Measurements from ENCODE around the gene PIK3AP1. TPM values are rescaled to one million over a fixed set of nuclear protein-coding genes. Genes with fewer than 3 reads are reported as not detected.

Gene PIK3AP1
- total RNA-seq, 2 experiments from 2014 or later, result 1.6 to 1.7 TPM

- Mint-ChIP-seq H3K4me3 (no peak overlapping the region), H3K36me3 (ENCODE audit: low read depth) (no peaks in the 10 kb centered on the region), H3K9me3 (no peaks in the 10 kb centered on the region), H3K27ac (no peak overlapping the region), H3K27me3 (ENCODE audit: low read depth) (no peaks in the 10 kb centered on the region), H3K4me1 (ENCODE audit: low read depth) (peaks cover 2% of the 10 kb centered on the region)
- intact Hi-C loops (cut with micrococcal nuclease), result no loop called here
- DNase-seq, result no peak
- CTCF ChIA-PET, result interaction anchor here (0.9 kb wide), 1 partner anchor 417 kb away, joined by 3 read pairs; no protein-coding TSS in a partner anchor
These were observed 112.1 kb downstream of the PIK3AP1 start for GRCh38 chr10:96608262-96608661.

GRCh38 chr10:96606946-96607345 is 113.4 kb downstream of the PIK3AP1 start:
- Mint-ChIP-seq H3K4me1 (ENCODE audit: low read depth) (peaks cover 2% of the 10 kb centered on the region), H3K4me3 (no peak overlapping the region), H3K9me3 (no peaks in the 10 kb centered on the region), H3K27me3 (ENCODE audit: low read depth) (no peaks in the 10 kb centered on the region), H3K36me3 (ENCODE audit: low read depth) (no peaks in the 10 kb centered on the region), H3K27ac (no peak overlapping the region)
- intact Hi-C loops (cut with micrococcal nuclease), result no loop called here
- CTCF ChIA-PET, result interaction anchor here (0.6 kb wide), 1 partner anchor 33 kb away, joined by 3 read pairs; no protein-coding TSS in a partner anchor
- no peak for DNase-seq

- no peak overlapping the region for H3K27ac Mint-ChIP-seq
- no peaks in the 10 kb centered on the region for H3K9me3 Mint-ChIP-seq
- no peak overlapping the region for H3K4me3 Mint-ChIP-seq
- no peaks in the 10 kb centered on the region for H3K36me3 Mint-ChIP-seq (ENCODE audit: low read depth)
- no peak for DNase-seq
- intact Hi-C loops (cut with micrococcal nuclease), result no loop called here
- H3K27me3 Mint-ChIP-seq (ENCODE audit: low read depth), result no peaks in the 10 kb centered on the region
- CTCF ChIA-PET, result no interaction called here
- H3K4me1 Mint-ChIP-seq (ENCODE audit: low read depth), result peaks cover 2% of the 10 kb centered on the region
These were observed 114.1 kb downstream of the PIK3AP1 start for GRCh38 chr10:96606216-96606615.

GRCh38 chr10:96600337-96600736 is 120.0 kb downstream of the PIK3AP1 start:
- intact Hi-C loops (cut with micrococcal nuclease), result no loop called here
- no peak for DNase-seq
- Mint-ChIP-seq H3K4me3 (no peak overlapping the region), H3K4me1 (ENCODE audit: low read depth) (no peaks in the 10 kb centered on the region), H3K27ac (no peak overlapping the region), H3K36me3 (ENCODE audit: low read depth) (no peaks in the 10 kb centered on the region), H3K27me3 (ENCODE audit: low read depth) (peaks cover 2% of the 10 kb centered on the region), H3K9me3 (no peaks in the 10 kb centered on the region)
- CTCF ChIA-PET, result no interaction called here

GRCh38 chr10:96598846-96599245 is 121.5 kb downstream of the PIK3AP1 start:
- intact Hi-C loops (cut with micrococcal nuclease), result no loop called here
- CTCF ChIA-PET, result no interaction called here
- no peak overlapping the region for H3K27ac Mint-ChIP-seq
- peaks cover 2% of the 10 kb centered on the region for H3K27me3 Mint-ChIP-seq (ENCODE audit: low read depth)
- no peak overlapping the region for H3K4me3 Mint-ChIP-seq
- DNase-seq, result no peak
- no peaks in the 10 kb centered on the region for H3K36me3 Mint-ChIP-seq (ENCODE audit: low read depth)
- H3K4me1 Mint-ChIP-seq (ENCODE audit: low read depth), result no peaks in the 10 kb centered on the region
- H3K9me3 Mint-ChIP-seq, result no peaks in the 10 kb centered on the region

- Mint-ChIP-seq H3K4me1 (ENCODE audit: low read depth) (peaks cover 5% of the 10 kb centered on the region), H3K4me3 (no peak overlapping the region), H3K9me3 (no peaks in the 10 kb centered on the region), H3K27ac (no peak overlapping the region), H3K27me3 (ENCODE audit: low read depth) (peaks cover 2% of the 10 kb centered on the region), H3K36me3 (ENCODE audit: low read depth) (no peaks in the 10 kb centered on the region)
- DNase-seq, result no peak
- CTCF ChIA-PET, result no interaction called here
- intact Hi-C loops (cut with micrococcal nuclease), result no loop called here
These were observed 123.6 kb downstream of the PIK3AP1 start for GRCh38 chr10:96596422-96597407.

- Mint-ChIP-seq H3K9me3 (no peaks in the 10 kb centered on the region), H3K4me1 (ENCODE audit: low read depth) (peaks cover 7% of the 10 kb centered on the region), H3K4me3 (no peak overlapping the region), H3K27me3 (ENCODE audit: low read depth) (peaks cover 2% of the 10 kb centered on the region), H3K36me3 (ENCODE audit: low read depth) (no peaks in the 10 kb centered on the region), H3K27ac (no peak overlapping the region)
- intact Hi-C loops (cut with micrococcal nuclease), result no loop called here
- no peak for DNase-seq
- CTCF ChIA-PET, result no interaction called here
These were observed 124.6 kb downstream of the PIK3AP1 start for GRCh38 chr10:96595741-96596140.

GRCh38 chr10:96591946-96592345 is 128.4 kb downstream of the PIK3AP1 start:
- Mint-ChIP-seq H3K4me1 (ENCODE audit: low read depth) (peaks cover 12% of the 10 kb centered on the region), H3K27ac (no peak overlapping the region), H3K9me3 (no peaks in the 10 kb centered on the region), H3K4me3 (no peak overlapping the region), H3K27me3 (ENCODE audit: low read depth) (peaks cover 2% of the 10 kb centered on the region), H3K36me3 (ENCODE audit: low read depth) (no peaks in the 10 kb centered on the region)
- DNase-seq, result no peak
- CTCF ChIA-PET, result interaction anchor here (0.7 kb wide), 1 partner anchor 11 kb away, joined by 3 read pairs; no protein-coding TSS in a partner anchor
- intact Hi-C loops (cut with micrococcal nuclease), result no loop called here

- CTCF ChIA-PET, result interaction anchor here (1.0 kb wide), 1 partner anchor 75 kb away, joined by 3 read pairs; the partner anchor contains the start of gene TLL2
- Mint-ChIP-seq H3K9me3 (no peaks in the 10 kb centered on the region), H3K27ac (no peak overlapping the region), H3K4me1 (ENCODE audit: low read depth) (peaks cover 21% of the 10 kb centered on the region), H3K36me3 (ENCODE audit: low read depth) (no peaks in the 10 kb centered on the region), H3K4me3 (no peak overlapping the region), H3K27me3 (ENCODE audit: low read depth) (peaks cover 2% of the 10 kb centered on the region)
- DNase-seq, result peak; percentile 60
- intact Hi-C loops (cut with micrococcal nuclease), result loop anchor here (1.0 to 10.0 kb wide), 21 partner anchors 24 to 1548 kb away; partner anchors contain the start of genes ARHGAP19, CC2D2B, CCNJ and FRAT2
These were observed 131.5 kb downstream of the PIK3AP1 start for GRCh38 chr10:96588616-96589419.

- Mint-ChIP-seq H3K36me3 (ENCODE audit: low read depth) (peaks cover 4% of the 10 kb centered on the region), H3K4me3 (no peak overlapping the region), H3K27me3 (ENCODE audit: low read depth) (peaks cover 2% of the 10 kb centered on the region), H3K9me3 (no peaks in the 10 kb centered on the region), H3K4me1 (ENCODE audit: low read depth) (peaks cover 29% of the 10 kb centered on the region), H3K27ac (no peak overlapping the region)
- CTCF ChIA-PET, result interaction anchor here (0.8 to 1.0 kb wide), 2 partner anchors 74 to 1546 kb away, joined by 3 read pairs; partner anchors contain the start of genes R3HCC1L and TLL2
- intact Hi-C loops (cut with micrococcal nuclease), result loop anchor here (2.0 to 10.0 kb wide), 14 partner anchors 131 to 1549 kb away; partner anchors contain the start of genes ARHGAP19, CC2D2B, CCNJ and FRAT2
- DNase-seq, result no peak
These were observed 132.2 kb downstream of the PIK3AP1 start for GRCh38 chr10:96588060-96588554.

- H3K4me1 Mint-ChIP-seq (ENCODE audit: low read depth), result peaks cover 33% of the 10 kb centered on the region
- no peak overlapping the region for H3K4me3 Mint-ChIP-seq
- intact Hi-C loops (cut with micrococcal nuclease), result loop anchor here (1.0 to 10.0 kb wide), 15 partner anchors 131 to 1550 kb away; partner anchors contain the start of genes ARHGAP19, CC2D2B, CCNJ and FRAT2
- DNase-seq, result peak; percentile 66
- peaks cover 2% of the 10 kb centered on the region for H3K27me3 Mint-ChIP-seq (ENCODE audit: low read depth)
- H3K27ac Mint-ChIP-seq, result no peak overlapping the region
- H3K9me3 Mint-ChIP-seq, result no peaks in the 10 kb centered on the region
- H3K36me3 Mint-ChIP-seq (ENCODE audit: low read depth), result peaks cover 4% of the 10 kb centered on the region
- CTCF ChIA-PET, result interaction anchor here (0.8 to 1.0 kb wide), 2 partner anchors 15 to 1547 kb away, joined by 3 read pairs; partner anchors contain the start of gene R3HCC1L
These were observed 132.9 kb downstream of the PIK3AP1 start for GRCh38 chr10:96587264-96588059.
